Smooth muscle cell (in vitro differentiated cells): ENCODE results near the gene RREB1. TPM values are rescaled to one million over a fixed set of nuclear protein-coding genes. Genes with fewer than 3 reads are reported as not detected.

Source experiments
- DNase-seq: peaks from one replicate; lab custom pipeline; 2025; ENCODE audit not compliant: unreplicated experiment; lab: John Stamatoyannopoulos, UW
- H2AFZ ChIP-seq: fragments of 200-600 bp; sonication (generic); 2 replicates; pipeline ENCODE4 v1.6.0; 2016; ENCODE audit warnings: antibody characterized with exemption, low read depth, mild to moderate bottlenecking
- H3F3A ChIP-seq: fragments of 200-600 bp; sonication (generic); 2 replicates; pipeline ENCODE4 v1.6.0; 2017; ENCODE audit warnings: antibody characterized with exemption, low read depth
- H3K27ac ChIP-seq: fragments of 200-600 bp; sonication (generic); 2 replicates; pipeline ENCODE4 v1.5.1; 2016; ENCODE audit warnings: low read depth, mild to moderate bottlenecking
- H3K27me3 ChIP-seq: fragments of 200-600 bp; sonication (generic); 2 replicates; pipeline ENCODE4 v1.6.1; 2016; ENCODE audit warnings: low read depth, mild to moderate bottlenecking
- H3K36me3 ChIP-seq: fragments of 200-600 bp; sonication (generic); 2 replicates; pipeline ENCODE4 v1.5.1; 2016; ENCODE audit warnings: low read depth
- H3K4me1 ChIP-seq: fragments of 200-600 bp; sonication (generic); 2 replicates; pipeline ENCODE4 v1.5.1; 2016; ENCODE audit warnings: low read depth
- H3K4me2 ChIP-seq: fragments of 200-600 bp; sonication (generic); 2 replicates; pipeline ENCODE4 v1.6.0; 2016; ENCODE audit warnings: mild to moderate bottlenecking
- H3K4me3 ChIP-seq: fragments of 200-600 bp; sonication (generic); 2 replicates; pipeline ENCODE4 v1.5.1; 2016; ENCODE audit warnings: mild to moderate bottlenecking
- H3K79me2 ChIP-seq: fragments of 200-600 bp; sonication (generic); 2 replicates; pipeline ENCODE4 v1.6.0; 2016; ENCODE audit warnings: low read depth, mild to moderate bottlenecking
- H3K9ac ChIP-seq: fragments of 200-600 bp; sonication (generic); 2 replicates; pipeline ENCODE4 v1.6.0; 2016; ENCODE audit warnings: low read depth
- H3K9me3 ChIP-seq: fragments of 200-600 bp; sonication (generic); replicated peaks from 2 replicates; pipeline ENCODE4 v1.5.1; 2016; ENCODE audit warnings: low read depth
- H4K20me1 ChIP-seq: fragments of 200-600 bp; sonication (generic); 2 replicates; pipeline ENCODE4 v1.6.0; 2016; ENCODE audit warnings: low read depth
- WGBS: methylation state at CpG from one replicate; pipeline ENCODE4 v1.1.7; 2016; ENCODE audit warnings: low lambda C conversion rate; 5-methylcytosine and 5-hydroxymethylcytosine counted together
- polyA plus RNA-seq: library from polyadenylated mRNA; unstranded; fragments of >200 nt; fragmentation: Nextera tagmentation; extraction: Ambion mirVana; gene quantifications from 2 replicates; pipeline ENCODE4 v1.2.1, GENCODE V29; 2016
- total RNA-seq: library from RNA; depleted of rRNA; stranded (reverse); fragments of >200 nt; gene quantifications from 2 replicates; pipeline ENCODE4 v1.2.3, GENCODE V29; 2014
- TF ChIP-seq, protein P1 (sequence below): fragments of 200-600 bp; sonication (generic); IDR thresholded peaks from 2 replicates; pipeline ENCODE4 v1.5.1; 2017; ENCODE audit warnings: borderline replicate concordance, mild to moderate bottlenecking, antibody characterized with exemption; ENCODE audit not compliant: insufficient read depth, poor library complexity, severe bottlenecking

RREB1 gene
- total and polyA plus RNA-seq, 2 experiments from 2014 or later, result 13.2 to 26.1 TPM

DNA sequence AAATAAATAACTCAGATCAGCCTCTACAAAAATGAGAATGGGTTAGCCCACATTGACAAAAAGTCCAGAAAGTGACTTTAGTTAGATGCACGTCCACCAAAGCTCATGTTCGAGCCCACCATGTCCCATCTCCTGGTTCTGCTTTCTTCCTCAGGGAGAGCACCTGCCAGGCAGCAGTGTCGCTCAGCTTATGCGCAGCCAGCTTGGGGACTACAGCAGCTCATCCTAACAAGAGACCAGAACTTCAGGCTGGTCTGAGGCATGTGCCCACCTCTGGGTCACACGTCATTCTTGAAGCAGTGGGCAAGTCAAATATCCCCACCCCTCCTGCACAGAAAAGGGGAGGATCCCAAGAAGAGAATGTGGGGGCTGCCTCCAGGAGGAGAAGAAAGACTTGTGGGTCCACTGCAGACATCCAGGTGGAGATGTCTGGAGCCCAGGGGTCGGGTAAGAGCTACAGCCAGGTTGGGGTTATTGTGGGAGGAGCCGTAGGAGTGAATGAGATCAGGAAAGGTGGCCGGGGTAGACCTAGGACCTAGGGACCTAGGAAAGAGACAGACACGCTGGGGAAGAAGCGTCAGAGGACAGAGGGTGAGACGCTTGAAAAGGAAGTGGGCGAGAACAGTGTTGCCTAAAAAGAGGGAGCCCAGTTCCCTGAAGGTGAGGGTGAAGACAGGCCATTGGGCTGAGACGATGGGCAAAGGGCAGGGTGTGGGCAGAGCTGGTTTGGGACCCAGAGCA is 152.7 kb downstream of the RREB1 start:
- no peaks in the 10 kb centered on the region for H3F3A ChIP-seq
- no peaks in the 10 kb centered on the region for H3K36me3 ChIP-seq
- H3K27me3 ChIP-seq, result no peaks in the 10 kb centered on the region
- no peak overlapping the region for H3K27ac ChIP-seq
- 58% methylated on average over 13 of the region's 13 CpGs for WGBS
- H3K9me3 ChIP-seq, result no peaks in the 10 kb centered on the region
- peak overlapping the region; percentile 82 for H3K4me2 ChIP-seq
- H3K4me3 ChIP-seq, result peak overlapping the region; percentile 67
- peak overlapping the region; percentile 39 for H2AFZ ChIP-seq
- no peak overlapping the region for H3K9ac ChIP-seq
- TF ChIP-seq, protein P1, sequence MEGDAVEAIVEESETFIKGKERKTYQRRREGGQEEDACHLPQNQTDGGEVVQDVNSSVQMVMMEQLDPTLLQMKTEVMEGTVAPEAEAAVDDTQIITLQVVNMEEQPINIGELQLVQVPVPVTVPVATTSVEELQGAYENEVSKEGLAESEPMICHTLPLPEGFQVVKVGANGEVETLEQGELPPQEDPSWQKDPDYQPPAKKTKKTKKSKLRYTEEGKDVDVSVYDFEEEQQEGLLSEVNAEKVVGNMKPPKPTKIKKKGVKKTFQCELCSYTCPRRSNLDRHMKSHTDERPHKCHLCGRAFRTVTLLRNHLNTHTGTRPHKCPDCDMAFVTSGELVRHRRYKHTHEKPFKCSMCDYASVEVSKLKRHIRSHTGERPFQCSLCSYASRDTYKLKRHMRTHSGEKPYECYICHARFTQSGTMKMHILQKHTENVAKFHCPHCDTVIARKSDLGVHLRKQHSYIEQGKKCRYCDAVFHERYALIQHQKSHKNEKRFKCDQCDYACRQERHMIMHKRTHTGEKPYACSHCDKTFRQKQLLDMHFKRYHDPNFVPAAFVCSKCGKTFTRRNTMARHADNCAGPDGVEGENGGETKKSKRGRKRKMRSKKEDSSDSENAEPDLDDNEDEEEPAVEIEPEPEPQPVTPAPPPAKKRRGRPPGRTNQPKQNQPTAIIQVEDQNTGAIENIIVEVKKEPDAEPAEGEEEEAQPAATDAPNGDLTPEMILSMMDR, result no peak
- no peaks in the 10 kb centered on the region for H3K79me2 ChIP-seq
- no peaks in the 10 kb centered on the region for H4K20me1 ChIP-seq
- H3K4me1 ChIP-seq, result peaks cover 12% of the 10 kb centered on the region
- no peak for DNase-seq

DNA sequence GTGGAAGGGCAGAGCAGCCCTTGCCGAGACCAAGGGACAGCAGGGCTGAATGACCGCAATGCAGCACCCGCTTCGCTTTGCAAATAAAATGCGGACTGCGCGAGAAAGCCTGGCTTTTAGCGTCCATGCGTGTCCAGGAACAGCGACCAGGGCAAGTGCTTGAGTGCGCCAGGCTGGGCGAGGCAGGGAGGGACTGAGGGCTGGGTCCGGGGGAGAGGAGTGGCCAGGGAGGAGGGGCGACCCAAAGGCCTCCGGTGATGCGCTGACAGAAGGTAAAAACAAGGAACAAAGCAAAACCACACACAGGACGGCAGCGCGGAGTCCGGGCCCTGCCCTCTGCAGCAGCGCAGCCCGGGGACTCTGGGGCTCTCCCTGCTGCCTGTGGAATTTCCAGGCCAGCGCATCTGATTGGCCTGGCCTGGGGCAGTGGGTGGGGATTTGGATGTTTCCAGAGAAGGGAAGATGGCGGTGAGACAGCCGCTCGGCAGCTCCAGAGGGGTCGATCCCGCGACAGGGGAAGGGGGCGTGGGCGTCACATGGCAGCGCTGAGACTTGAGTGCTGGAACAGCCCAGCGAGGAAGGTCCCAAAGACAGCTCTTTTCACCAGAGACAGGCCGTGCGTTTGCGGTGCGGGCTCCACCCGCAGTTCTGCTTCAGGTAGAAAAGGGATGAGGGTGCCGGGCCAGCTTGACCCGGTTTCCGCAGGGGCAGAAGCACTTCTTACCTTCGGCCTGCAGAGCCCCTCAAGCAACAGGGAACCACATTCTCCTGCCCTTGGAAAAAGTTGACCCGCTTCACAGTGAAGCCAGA is 153.5 kb downstream of the RREB1 start:
- Histone ChIP-seq H4K20me1 (no peaks in the 10 kb centered on the region), H3K27ac (no peak overlapping the region), H3K27me3 (no peaks in the 10 kb centered on the region), H3F3A (no peaks in the 10 kb centered on the region), H3K36me3 (no peaks in the 10 kb centered on the region), H3K79me2 (no peaks in the 10 kb centered on the region), H3K4me3 (peak overlapping the region; percentile 67), H3K9me3 (no peaks in the 10 kb centered on the region), H2AFZ (peak overlapping the region; percentile 39), H3K9ac (no peak overlapping the region), H3K4me1 (peaks cover 12% of the 10 kb centered on the region), H3K4me2 (peak overlapping the region; percentile 82)
- TF ChIP-seq, protein P1, result no peak
- 2% methylated on average over 42 of the region's 43 CpGs for WGBS
- peak; percentile 50 for DNase-seq

DNA sequence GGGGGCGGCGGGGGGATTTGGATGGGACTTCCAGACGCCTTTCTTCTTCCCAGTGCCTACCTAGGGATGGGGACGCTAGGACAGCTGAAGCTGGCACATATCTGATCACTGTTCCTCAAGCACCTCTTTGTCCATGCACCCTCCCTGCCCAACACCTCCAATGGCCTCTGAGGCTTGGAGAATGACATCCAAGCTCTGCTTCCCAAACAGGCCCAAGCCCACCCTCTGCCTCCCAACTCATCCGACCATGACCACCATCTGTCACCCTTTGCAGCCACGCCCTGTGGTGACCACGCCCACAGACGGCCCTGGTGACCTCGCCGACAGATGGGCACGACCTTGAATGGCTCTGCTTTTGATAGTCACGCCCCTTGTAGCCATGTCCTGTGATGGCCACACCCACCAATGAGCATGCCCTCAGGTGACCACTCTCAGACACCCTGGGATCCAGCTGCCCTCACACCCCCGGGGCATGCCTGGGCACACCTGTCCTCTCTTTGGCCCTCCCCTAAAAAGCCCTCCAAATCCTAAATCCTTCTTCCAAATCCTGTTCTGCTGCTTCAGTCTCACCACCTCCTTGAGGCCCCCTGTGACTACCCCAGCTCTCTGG is 154.2 kb downstream of the RREB1 start:
- Histone ChIP-seq H3K27me3 (no peaks in the 10 kb centered on the region), H3K9ac (no peak overlapping the region), H3K4me3 (peak overlapping the region; percentile 67), H3K4me1 (peaks cover 12% of the 10 kb centered on the region), H3K79me2 (no peaks in the 10 kb centered on the region), H4K20me1 (no peaks in the 10 kb centered on the region), H3K4me2 (peak overlapping the region; percentile 82), H3K27ac (no peak overlapping the region), H2AFZ (peak overlapping the region; percentile 39), H3F3A (no peaks in the 10 kb centered on the region), H3K36me3 (no peaks in the 10 kb centered on the region), H3K9me3 (no peaks in the 10 kb centered on the region)
- WGBS, result 41% methylated on average over 13 of the region's 13 CpGs
- no peak for DNase-seq
- TF ChIP-seq, protein P1, result no peak
